Occipital lobe (tissue), 2 donors: ENCODE measurements around the gene TRAPPC10. TPM values are rescaled to one million over a fixed set of nuclear protein-coding genes. Genes with fewer than 3 reads are reported as not detected.

Experiments used
- DNase-seq: peaks from one replicate; lab custom pipeline; 2025; lab: John Stamatoyannopoulos, UW
- total RNA-seq: library from RNA; depleted of rRNA; stranded (reverse); fragments of >200 nt; gene quantifications from one replicate; pipeline ENCODE4 v1.2.3, GENCODE V29; 2014

TRAPPC10 gene
- total RNA-seq, 1 donor from 2014 or later: 23.1 TPM

DNA sequence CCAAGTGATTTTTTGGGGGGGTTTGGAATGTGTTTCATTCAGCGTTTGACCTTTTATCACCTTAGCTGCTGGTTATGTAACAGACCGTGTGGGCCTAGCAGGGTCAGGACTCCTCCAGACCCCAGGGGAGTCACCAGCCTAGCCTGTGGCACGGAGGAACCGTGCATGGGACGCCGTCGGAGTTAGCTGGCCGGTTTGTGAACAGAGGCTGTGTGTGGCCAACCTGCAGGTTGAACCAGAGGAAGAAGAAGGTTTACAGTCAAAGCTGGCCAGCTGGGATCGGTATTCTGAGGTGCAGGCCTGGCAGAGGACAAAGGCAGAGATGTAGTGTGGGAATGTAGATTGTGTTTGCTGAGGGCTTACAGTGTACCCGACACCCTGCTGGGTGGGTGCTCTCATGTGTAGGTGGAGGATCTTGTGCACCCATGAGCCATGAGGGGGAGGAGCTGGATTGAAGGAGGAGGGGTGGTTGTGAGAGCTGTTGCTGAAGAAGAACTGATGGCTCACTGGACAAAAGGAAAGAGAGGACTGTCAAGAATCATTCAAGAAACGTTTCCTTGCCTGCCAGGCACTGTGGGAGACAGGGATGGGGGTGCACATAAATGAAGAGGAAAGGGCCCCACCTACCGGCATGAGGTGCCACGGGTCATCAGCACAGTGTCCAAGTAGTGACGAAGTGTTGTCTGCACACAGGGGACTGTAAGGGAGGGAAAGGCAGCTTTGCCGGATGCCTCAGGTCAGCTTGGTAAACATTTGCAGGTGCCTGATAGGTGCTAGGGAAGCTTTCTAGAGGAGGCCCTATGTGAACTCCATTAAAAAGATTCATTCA is 55.1 kb downstream of the TRAPPC10 start:
- DNase-seq: no peak

DNA sequence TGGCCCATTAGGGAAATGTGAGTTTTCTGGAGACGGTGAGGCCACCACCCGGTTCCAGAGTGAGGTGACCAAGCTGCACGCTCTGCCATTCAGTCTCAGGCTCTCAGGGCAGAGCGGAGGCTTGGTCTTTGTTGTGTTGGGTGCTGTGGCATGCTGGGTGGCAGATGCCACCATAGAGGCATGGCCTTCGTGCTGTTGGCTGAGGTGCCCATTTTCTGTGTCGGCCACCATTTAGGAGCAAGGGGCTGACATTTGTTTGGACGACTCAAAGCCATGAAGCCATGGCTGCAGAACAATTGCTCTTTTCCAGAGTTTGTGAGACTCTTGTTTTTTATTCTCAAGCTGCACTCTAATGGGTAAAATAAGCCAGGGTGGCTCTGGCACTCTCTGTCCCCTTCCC is 58.3 kb downstream of the TRAPPC10 start:
- DNase-seq: no peak

DNA sequence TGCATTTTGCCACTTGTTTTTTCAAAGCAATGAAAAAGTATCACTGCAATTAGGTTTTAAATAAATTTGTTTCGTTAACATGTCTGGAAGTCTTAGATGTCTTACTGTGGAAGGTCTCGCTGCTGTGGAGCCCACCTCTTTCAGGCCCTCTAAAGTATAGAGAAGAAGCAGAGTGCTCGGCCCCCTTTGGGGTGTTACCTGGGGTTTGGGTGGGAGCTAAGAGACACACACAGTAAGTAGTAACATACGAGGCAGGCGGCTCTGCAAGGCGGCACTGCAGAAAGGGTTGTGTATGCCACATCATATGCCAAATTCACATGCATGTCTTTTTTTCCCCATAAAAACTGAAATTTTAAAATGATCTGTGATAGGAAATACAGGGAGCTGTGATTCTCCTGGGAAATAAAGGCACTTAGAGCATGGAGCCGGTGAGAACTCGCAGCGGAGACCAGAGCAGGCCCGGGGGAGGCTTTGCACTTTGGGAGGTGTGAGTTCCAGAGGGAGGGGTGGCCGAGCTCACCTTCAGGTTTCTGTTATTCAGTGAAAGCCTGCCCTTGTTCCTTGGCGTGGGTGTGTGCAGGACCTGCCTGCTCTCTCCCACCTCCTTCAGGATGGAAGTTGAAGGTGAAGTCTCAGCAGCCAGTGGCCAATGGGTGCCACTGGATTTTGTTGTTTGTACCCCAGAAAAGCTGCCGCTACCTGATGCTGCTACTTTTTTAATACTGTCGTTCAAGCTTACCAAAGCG is 59.4 kb downstream of the TRAPPC10 start:
- DNase-seq: no peak

DNA sequence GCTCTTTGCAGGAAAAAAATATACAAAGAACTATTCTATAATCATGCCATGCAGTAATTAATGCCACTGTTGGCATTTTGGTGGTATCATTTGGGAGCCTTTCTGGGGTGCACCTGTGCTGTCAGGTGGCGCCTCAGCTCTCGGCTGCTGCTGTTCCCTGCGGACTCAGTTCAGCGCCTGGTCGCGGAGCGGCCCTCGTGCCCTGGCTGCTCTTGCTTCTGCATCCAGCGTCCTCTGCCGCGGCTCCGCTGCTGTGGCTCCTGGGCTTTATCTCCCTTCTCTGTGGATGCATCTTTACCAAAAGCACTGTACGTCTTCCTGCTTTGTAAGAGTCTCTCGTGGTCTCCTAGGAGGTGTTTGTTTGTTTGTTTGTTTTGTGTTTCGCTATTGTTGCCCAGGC is 60.0 kb downstream of the TRAPPC10 start:
- no peak for DNase-seq

DNA sequence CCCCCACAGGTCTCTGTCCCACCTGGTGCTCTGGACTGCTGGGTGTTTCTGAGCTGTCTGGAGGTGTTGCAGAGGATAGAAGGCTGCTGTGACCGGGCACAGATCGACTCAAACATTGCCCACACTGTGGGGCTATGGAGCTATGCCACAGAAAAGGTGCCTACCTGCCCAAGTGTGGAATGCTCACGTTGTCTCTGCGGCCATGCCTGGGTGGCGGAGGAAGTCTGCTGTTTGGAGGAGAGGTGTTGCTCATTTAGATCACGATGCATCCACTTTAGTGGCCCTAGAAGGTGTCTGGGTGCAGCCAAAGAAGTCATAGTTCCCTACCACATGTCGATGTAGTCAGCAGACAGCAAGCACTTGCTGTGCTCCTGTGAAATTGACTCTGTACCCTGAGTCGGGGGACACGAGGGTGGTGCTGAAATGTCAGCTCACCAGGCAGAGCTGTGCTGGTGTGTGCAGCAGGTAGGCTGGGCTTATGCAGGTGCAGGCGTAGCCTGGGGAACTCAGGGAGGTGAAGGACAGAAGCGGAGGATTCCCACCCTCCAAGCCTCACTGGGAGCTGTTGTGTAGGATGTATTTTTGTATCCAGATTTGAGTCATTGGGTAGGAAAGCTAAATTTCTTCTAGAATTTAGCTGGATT is 62.3 kb downstream of the TRAPPC10 start:
- no peak for DNase-seq

GRCh38 chr21:44076316-44076715 is 64.2 kb downstream of the TRAPPC10 start:
- no peak for DNase-seq

- DNase-seq: no peak
These were observed 66.4 kb downstream of the TRAPPC10 start for GRCh38 chr21:44078411-44078981.

GRCh38 chr21:44079446-44079845 is 67.3 kb downstream of the TRAPPC10 start:
- no peak for DNase-seq

DNA sequence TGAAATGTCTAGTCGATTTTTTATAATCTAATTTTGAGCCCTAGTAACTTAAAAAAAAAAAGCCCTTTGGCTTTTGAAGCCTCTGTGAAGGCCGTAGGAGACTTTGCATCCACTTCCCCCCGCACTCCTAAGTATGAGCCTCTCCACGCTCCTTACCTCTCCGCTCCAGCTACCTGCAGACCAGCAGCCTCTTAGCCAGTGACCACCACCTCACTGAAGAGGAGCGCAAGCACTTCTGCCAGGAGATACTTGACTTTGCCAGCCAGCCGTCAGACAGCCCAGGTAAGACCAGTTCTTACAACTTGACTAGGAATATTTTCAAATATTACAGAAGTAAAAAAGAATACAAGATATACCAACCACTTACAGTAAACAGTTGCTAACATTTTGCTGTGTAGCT is 67.7 kb downstream of the TRAPPC10 start:
- no peak for DNase-seq

DNA sequence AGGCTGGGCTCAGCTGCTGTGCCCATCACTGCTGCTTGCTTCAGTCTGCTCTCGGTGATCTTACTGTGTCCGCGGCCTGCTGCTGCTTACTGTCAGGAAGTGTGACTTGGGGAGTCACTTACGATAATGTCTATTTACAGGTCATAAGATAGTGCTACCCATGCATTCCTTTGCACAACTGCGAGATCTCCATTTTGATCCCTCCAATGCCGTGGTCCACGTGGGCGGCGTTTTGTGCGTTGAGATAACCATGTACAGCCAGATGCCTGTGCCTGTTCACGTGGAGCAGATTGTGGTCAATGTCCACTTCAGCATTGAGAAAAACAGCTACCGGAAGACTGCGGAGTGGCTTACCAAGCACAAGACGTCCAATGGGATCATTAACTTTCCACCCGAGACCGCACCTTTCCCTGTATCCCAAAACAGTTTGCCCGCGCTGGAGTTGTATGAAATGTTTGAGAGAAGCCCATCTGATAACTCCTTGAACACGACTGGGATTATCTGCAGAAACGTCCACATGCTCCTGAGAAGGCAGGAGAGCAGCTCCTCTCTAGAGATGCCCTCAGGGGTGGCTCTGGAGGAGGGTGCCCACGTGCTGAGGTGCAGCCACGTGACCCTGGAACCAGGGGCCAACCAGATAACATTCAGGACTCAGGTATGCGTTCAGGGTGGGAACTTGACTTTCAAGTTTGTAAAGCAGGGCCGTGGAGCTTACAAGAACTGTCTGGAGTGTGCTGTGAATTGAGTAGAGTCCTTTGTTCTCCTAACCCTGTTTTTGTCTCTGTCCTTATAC is 70.7 kb downstream of the TRAPPC10 start:
- no peak for DNase-seq

- DNase-seq: no peak
These were observed 71.7 kb downstream of the TRAPPC10 start for GRCh38 chr21:44083631-44084291.

- no peak for DNase-seq
These were observed 72.6 kb downstream of the TRAPPC10 start for GRCh38 chr21:44084496-44085241.

GRCh38 chr21:44085491-44086321 is 73.6 kb downstream of the TRAPPC10 start:
- peak; percentile 69 for DNase-seq

GRCh38 chr21:44086636-44087425 is 74.7 kb downstream of the TRAPPC10 start:
- DNase-seq: no peak

- no peak for DNase-seq
These were observed 75.6 kb downstream of the TRAPPC10 start for GRCh38 chr21:44087426-44088400.

DNA sequence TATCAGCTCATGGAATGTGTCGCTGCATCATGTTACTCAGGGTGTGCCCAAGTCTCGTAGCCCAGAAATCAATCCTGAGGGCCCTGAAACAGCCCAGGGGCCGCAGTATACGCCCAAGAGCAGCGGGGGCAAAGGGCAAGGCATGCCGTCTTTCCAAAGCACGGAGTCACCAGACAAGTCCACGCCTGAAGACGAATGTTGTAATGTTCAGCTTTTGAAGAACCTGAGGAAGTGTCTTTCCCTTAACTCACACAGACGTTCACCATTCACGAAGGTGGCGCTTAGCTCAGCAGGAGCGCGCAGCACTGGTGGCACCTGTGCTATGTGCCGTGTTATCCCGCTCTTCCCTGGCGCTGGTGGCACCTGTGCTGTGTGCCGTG is 76.3 kb downstream of the TRAPPC10 start:
- no peak for DNase-seq
